GM23248 (cell line): ENCODE results near the gene KNDC1. TPM values are rescaled to one million over a fixed set of nuclear protein-coding genes. Genes with fewer than 3 reads are reported as not detected.

ENCODE experiments used
- DNase-seq: peaks from one replicate; pipeline ENCODE4 v3.0.0-alpha.2; 2015
- H2AFZ ChIP-seq: fragments of 200-600 bp; sonication (generic); 2 replicates; pipeline ENCODE4 v1.6.1; 2016; ENCODE audit warnings: antibody characterized with exemption
- H3F3A ChIP-seq: fragments of 200-600 bp; sonication (generic); 2 replicates; pipeline ENCODE4 v1.6.1; 2016; ENCODE audit warnings: mild to moderate bottlenecking, antibody characterized with exemption, mixed run types; ENCODE audit not compliant: insufficient read depth
- H3K27ac ChIP-seq: fragments of 200-600 bp; sonication (generic); 2 replicates; pipeline ENCODE4 v1.5.1; 2016; ENCODE audit warnings: mild to moderate bottlenecking
- H3K27me3 ChIP-seq: fragments of 200-600 bp; sonication (generic); replicated peaks from 2 replicates; pipeline ENCODE4 v1.6.1; 2016; ENCODE audit warnings: mild to moderate bottlenecking; ENCODE audit not compliant: insufficient read depth
- H3K36me3 ChIP-seq: fragments of 200-600 bp; sonication (generic); 2 replicates; pipeline ENCODE4 v1.6.1; 2016; ENCODE audit warnings: low read depth, mild to moderate bottlenecking
- H3K4me1 ChIP-seq: fragments of 200-600 bp; sonication (generic); 2 replicates; pipeline ENCODE4 v1.6.1; 2016; ENCODE audit warnings: mild to moderate bottlenecking; ENCODE audit not compliant: insufficient read depth
- H3K4me2 ChIP-seq: fragments of 200-600 bp; sonication (generic); one replicate; pipeline ENCODE4 v1.6.1; 2016; ENCODE audit warnings: mild to moderate bottlenecking; ENCODE audit not compliant: unreplicated experiment
- H3K4me3 ChIP-seq: fragments of 200-600 bp; sonication (generic); 2 replicates; pipeline ENCODE4 v1.5.1; 2016; ENCODE audit warnings: mild to moderate bottlenecking
- H3K79me2 ChIP-seq: fragments of 200-600 bp; sonication (generic); 2 replicates; pipeline ENCODE4 v1.6.1; 2016; ENCODE audit warnings: mild to moderate bottlenecking; ENCODE audit not compliant: insufficient read depth
- H3K9ac ChIP-seq: fragments of 200-600 bp; sonication (generic); 2 replicates; pipeline ENCODE4 v1.6.1; 2016; ENCODE audit warnings: mild to moderate bottlenecking
- H3K9me2 ChIP-seq: fragments of 200-600 bp; sonication (generic); 2 replicates; pipeline ENCODE4 v1.6.1; 2016; ENCODE audit warnings: mixed run types, mild to moderate bottlenecking, moderate library complexity; ENCODE audit not compliant: insufficient read depth
- H3K9me3 ChIP-seq: fragments of 200-600 bp; sonication (generic); one replicate; pipeline ENCODE4 v1.6.1; 2017; ENCODE audit warnings: low read depth
- H4K20me1 ChIP-seq: fragments of 200-600 bp; sonication (generic); 2 replicates; pipeline ENCODE4 v1.6.0; 2016; ENCODE audit not compliant: insufficient read depth
- EZH2 ChIP-seq: fragments of 200-600 bp; sonication (generic); IDR thresholded peaks from 2 replicates; pipeline ENCODE4 v1.6.1; 2018; ENCODE audit warnings: antibody characterized with exemption, mild to moderate bottlenecking; ENCODE audit not compliant: insufficient read depth, poor library complexity, severe bottlenecking
- EZH2phosphoT487 ChIP-seq: fragments of 200-600 bp; sonication (generic); IDR thresholded peaks from 2 replicates; pipeline ENCODE4 v1.6.1; 2018; ENCODE audit warnings: antibody characterized with exemption, moderate library complexity, mild to moderate bottlenecking, low read depth; ENCODE audit not compliant: insufficient read depth
- whole genome bisulfite sequencing, 2 experiments: methylation state at CpG; one replicate each; pipeline ENCODE4 v1.1.6; 2015 to 2017; ENCODE audit warnings: low lambda C conversion rate in 2 of 2, low coverage in 1 of 2; ENCODE audit errors: missing lambda C conversion rate in 2 of 2; 5-methylcytosine and 5-hydroxymethylcytosine counted together
- in situ Hi-C: fragments of 300-500 bp; cut with MboI; formaldehyde crosslinking; loops from 2 replicates; pipeline ENCODE4 v1.15.0; 2020
- microRNA counts: library from miRNA; unstranded; fragments of <30 nt; microRNA quantifications from one replicate; lab custom pipeline; 2016
- microRNA-seq: library from miRNA; unstranded; fragments of <30 nt; microRNA quantifications from one replicate; pipeline ENCODE4, GENCODE V29; 2016; ENCODE audit warnings: borderline number of aligned reads
- polyA plus RNA-seq: library from polyadenylated mRNA; unstranded; fragments of >200 nt; fragmentation: Nextera tagmentation; extraction: Ambion mirVana; gene quantifications from 2 replicates; pipeline ENCODE4 v1.2.1, GENCODE V29; 2016
- total RNA-seq: library from RNA; depleted of rRNA; stranded (reverse); fragments of >200 nt; shearing (Covaris generic); gene quantifications from 2 replicates; pipeline ENCODE4 v1.2.3, GENCODE V29; 2014; rRNA removed

Gene KNDC1
- total and polyA plus RNA-seq, 2 experiments from 2014 or later = 0.44 to 0.54 TPM

DNA sequence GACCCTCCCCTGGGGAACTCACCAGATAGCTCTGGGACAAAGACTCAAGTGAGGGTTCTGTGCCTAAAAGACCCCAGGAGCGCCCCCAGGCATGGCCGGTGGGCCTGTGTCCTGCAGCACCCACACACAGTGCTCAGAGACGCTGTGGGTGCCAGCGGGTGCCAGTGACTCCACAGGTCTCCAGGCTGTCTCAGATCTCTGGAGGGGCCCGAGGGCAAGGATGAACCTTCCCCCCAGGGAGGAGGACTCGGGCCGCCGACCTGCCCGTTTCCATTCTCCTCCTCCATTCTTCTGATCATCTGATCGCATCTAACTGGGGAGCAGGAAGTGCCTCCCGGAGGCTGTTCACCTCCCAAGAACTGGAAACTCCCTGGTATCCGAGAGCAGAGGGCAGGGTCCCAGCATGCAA is 115.7 kb downstream of the KNDC1 start:
- DNase-seq = peak; percentile 21
- H3K79me2 ChIP-seq = no peaks in the 10 kb centered on the region

More for the DNA sequence above, 115.7 kb downstream of the KNDC1 start:
- no peak overlapping the region for H3K9ac ChIP-seq
- no peaks in the 10 kb centered on the region for H3K27me3 ChIP-seq
- no peak overlapping the region for H3K4me2 ChIP-seq
- H3K9me3 ChIP-seq = no peaks in the 10 kb centered on the region
- no peaks in the 10 kb centered on the region for H3K4me1 ChIP-seq
- no peak overlapping the region for H3K27ac ChIP-seq
- H3K36me3 ChIP-seq = no peaks in the 10 kb centered on the region
- 14 to 18% methylated on average over 12 of the region's 12 CpGs for WGBS, 2 experiments
- in situ Hi-C loops = no loop called here
- no peaks in the 10 kb centered on the region for H4K20me1 ChIP-seq
- no peak overlapping the region for H3K4me3 ChIP-seq
- H3K9me2 ChIP-seq = no peaks in the 10 kb centered on the region
- H3F3A ChIP-seq = no peaks in the 10 kb centered on the region
- TF ChIP-seq EZH2 (no peak), EZH2phosphoT487 (no peak)
- H2AFZ ChIP-seq = no peak overlapping the region

MicroRNA genes within 50 kb of the gene (microRNA counts, 767-probe panel; counts per million panel counts)
- microRNA hsa-miR-202-3p (lab: Ali Mortazavi, UCI) = 447 counts per million, percentile 86 among the panel's probes with 10 or more counts

Small RNAs within 50 kb of the gene (microRNA-seq; reads per million reads assigned to microRNA genes)
- gene MIR202 = not detected

Other genes with a start within 250 kb of the KNDC1 start
- 0.22 TPM in 1 of 2 replicates, not detected in the other for gene CFAP46, start 217.6 kb upstream of the KNDC1 start, total RNA-seq
- 0.20 and 0.33 TPM in 2 replicates for gene CFAP46, start 217.6 kb upstream of the KNDC1 start, polyA plus RNA-seq
- not detected in 2 replicates for gene ADGRA1, start 72.3 kb upstream of the KNDC1 start, total RNA-seq
- not detected in 2 replicates for gene ADGRA1, start 72.3 kb upstream of the KNDC1 start, polyA plus RNA-seq
- not detected in 2 replicates for gene UTF1, start 70.0 kb downstream of the KNDC1 start, total RNA-seq
- gene UTF1, start 70.0 kb downstream of the KNDC1 start, polyA plus RNA-seq = not detected in 2 replicates
- not detected in 2 replicates for gene VENTX, start 77.6 kb downstream of the KNDC1 start, total RNA-seq
- not detected in 2 replicates for gene VENTX, start 77.6 kb downstream of the KNDC1 start, polyA plus RNA-seq
- 0.25 and 0.76 TPM in 2 replicates for gene ADAM8, start 116.6 kb downstream of the KNDC1 start, total RNA-seq
- gene ADAM8, start 116.6 kb downstream of the KNDC1 start, polyA plus RNA-seq = 0.19 TPM in 1 of 2 replicates, not detected in the other
- 50.3 and 53.9 TPM in 2 replicates for gene TUBGCP2, start 148.7 kb downstream of the KNDC1 start, total RNA-seq
- gene TUBGCP2, start 148.7 kb downstream of the KNDC1 start, polyA plus RNA-seq = 35.3 and 39.7 TPM in 2 replicates
- 12.4 and 12.6 TPM in 2 replicates for gene ZNF511, start 148.7 kb downstream of the KNDC1 start, total RNA-seq
- gene ZNF511, start 148.7 kb downstream of the KNDC1 start, polyA plus RNA-seq = 59.5 and 63.3 TPM in 2 replicates
- gene CALY, start 176.7 kb downstream of the KNDC1 start, total RNA-seq = 0.86 TPM in 1 of 2 replicates, not detected in the other
- not detected in 2 replicates for gene CALY, start 176.7 kb downstream of the KNDC1 start, polyA plus RNA-seq
- gene PRAP1, start 187.2 kb downstream of the KNDC1 start, total RNA-seq = not detected in 2 replicates
- gene PRAP1, start 187.2 kb downstream of the KNDC1 start, polyA plus RNA-seq = not detected in 2 replicates
- gene FUOM, start 197.8 kb downstream of the KNDC1 start, total RNA-seq = 19.5 and 24.5 TPM in 2 replicates
- gene FUOM, start 197.8 kb downstream of the KNDC1 start, polyA plus RNA-seq = 20.9 and 21.5 TPM in 2 replicates
- gene ECHS1, start 213.1 kb downstream of the KNDC1 start, total RNA-seq = 76.1 and 82.2 TPM in 2 replicates
- gene ECHS1, start 213.1 kb downstream of the KNDC1 start, polyA plus RNA-seq = 147 and 150 TPM in 2 replicates
- gene PAOX, start 219.0 kb downstream of the KNDC1 start, total RNA-seq = 4.1 and 5.8 TPM in 2 replicates
- 4.5 TPM in 2 replicates for gene PAOX, start 219.0 kb downstream of the KNDC1 start, polyA plus RNA-seq
- gene MTG1, start 233.9 kb downstream of the KNDC1 start, total RNA-seq = 22.8 and 26.1 TPM in 2 replicates
- 50.7 and 53.4 TPM in 2 replicates for gene MTG1, start 233.9 kb downstream of the KNDC1 start, polyA plus RNA-seq